Kidney glomerular epithelial cell (primary cell): ENCODE data around the gene PARD3B.

Experiments
- DNase-seq: peaks from one replicate; lab custom pipeline; 2025; lab: John Stamatoyannopoulos, UW

The PARD3B gene

GRCh38 chr2:204896146-204896545 lies 350.9 kb downstream of the PARD3B start:
- no peak for DNase-seq

- DNase-seq: no peak
These were observed 352.3 kb downstream of the PARD3B start for GRCh38 chr2:204897561-204897960.

GRCh38 chr2:204898928-204899640 lies 353.8 kb downstream of the PARD3B start:
- no peak for DNase-seq

GRCh38 chr2:204899983-204900382 lies 354.7 kb downstream of the PARD3B start:
- DNase-seq: no peak

GRCh38 chr2:204900487-204900886 lies 355.2 kb downstream of the PARD3B start:
- no peak for DNase-seq

- no peak for DNase-seq
These were observed 355.6 kb downstream of the PARD3B start for GRCh38 chr2:204900910-204901309.

- DNase-seq: no peak
These were observed 356.3 kb downstream of the PARD3B start for GRCh38 chr2:204901591-204901990.

GRCh38 chr2:204909791-204910190 lies 364.5 kb downstream of the PARD3B start:
- DNase-seq: no peak

- no peak for DNase-seq
These were observed 368.0 kb downstream of the PARD3B start for GRCh38 chr2:204913312-204913711.

- DNase-seq: no peak
These were observed 368.7 kb downstream of the PARD3B start for GRCh38 chr2:204913854-204914464.

GRCh38 chr2:204914708-204915107 lies 369.4 kb downstream of the PARD3B start:
- DNase-seq: no peak

- DNase-seq: no peak
These were observed 371.9 kb downstream of the PARD3B start for GRCh38 chr2:204917089-204917701.

- DNase-seq: no peak
These were observed 375.5 kb downstream of the PARD3B start for GRCh38 chr2:204920776-204921175.

- DNase-seq: no peak
These were observed 378.7 kb downstream of the PARD3B start for GRCh38 chr2:204923957-204924356.

- DNase-seq: no peak
These were observed 386.3 kb downstream of the PARD3B start for GRCh38 chr2:204931562-204931961.

- DNase-seq: no peak
These were observed 388.6 kb downstream of the PARD3B start for GRCh38 chr2:204933735-204934374.

- no peak for DNase-seq
These were observed 399.7 kb downstream of the PARD3B start for GRCh38 chr2:204944927-204945326.

- no peak for DNase-seq
These were observed 400.1 kb downstream of the PARD3B start for GRCh38 chr2:204945376-204945775.

- no peak for DNase-seq
These were observed 401.6 kb downstream of the PARD3B start for GRCh38 chr2:204946892-204947291.

GRCh38 chr2:204947405-204947804 lies 402.1 kb downstream of the PARD3B start:
- DNase-seq: no peak

GRCh38 chr2:204948024-204948763 lies 402.9 kb downstream of the PARD3B start:
- DNase-seq: no peak

GRCh38 chr2:204948822-204949221 lies 403.5 kb downstream of the PARD3B start:
- DNase-seq: no peak
